Breast epithelium (tissue), 4 donors: ENCODE measurements around the gene DMD. TPM values are rescaled to one million over a fixed set of nuclear protein-coding genes. Genes with fewer than 3 reads are reported as not detected.

Experiments
- DNase-seq, 2 donors: peaks; one replicate each; pipeline ENCODE4 v3.0.0-alpha.2; 2019; ENCODE audit warnings: low spot score in 2 of 2
- H3K27ac ChIP-seq, 2 donors: fragments of 200-600 bp; sonication (generic) in 1 of 2; one replicate each; pipeline ENCODE4 v1.5.1; 2016 to 2019; ENCODE audit warnings: mild to moderate bottlenecking in 1 of 2
- H3K27me3 ChIP-seq, 2 donors: fragments of 200-600 bp; sonication (generic) in 1 of 2; one replicate each; pipeline versions ENCODE4 v1.5.1 to v1.6.0; 2017 to 2019; ENCODE audit warnings: control low read depth in 1 of 2, mild to moderate bottlenecking in 1 of 2
- H3K36me3 ChIP-seq: fragments of 200-600 bp; one replicate; pipeline ENCODE4 v1.5.1; 2019
- H3K4me1 ChIP-seq, 2 donors: fragments of 200-600 bp; sonication (generic); one replicate each; pipeline ENCODE4 v1.5.1; 2016 to 2019; ENCODE audit warnings: control low read depth in 1 of 2
- H3K4me3 ChIP-seq, 3 donors: fragments of 200-600 bp; sonication (generic); 1 replicate in 2 of 3; 2 replicates in 1 of 3; pipeline ENCODE4 v1.5.1; 2016 to 2019; ENCODE audit warnings: mild to moderate bottlenecking in 3 of 3, moderate library complexity in 2 of 3
- H3K9me3 ChIP-seq, 2 donors: fragments of 200-600 bp; sonication (generic) in 1 of 2; one replicate each; pipeline ENCODE4 v1.5.1; 2016 to 2019; ENCODE audit warnings: control low read depth in 1 of 2
- POLR2A ChIP-seq: fragments of 450-650 bp; IDR thresholded peaks from one replicate; pipeline ENCODE4 v1.6.1; 2016; ENCODE audit warnings: antibody characterized with exemption, mild to moderate bottlenecking, moderate library complexity
- POLR2AphosphoS5 ChIP-seq, 3 donors: sonication (generic); formaldehyde crosslinking; IDR thresholded peaks; one replicate each; pipeline ENCODE4 v1.6.1; 2017; ENCODE audit warnings: antibody characterized with exemption in 3 of 3
- intact Hi-C: fragments of 100-400 bp; cut with DNase I; formaldehyde crosslinking; loops from one replicate; pipeline ENCODE4 v1.15.1; 2023; ENCODE audit warnings: low total_unique reads
- total RNA-seq, 3 donors: library from RNA; depleted of rRNA; stranded (reverse); fragments of >200 nt; gene quantifications; one replicate each; pipeline ENCODE4 v1.1.0, GENCODE V29; 2016
- TF ChIP-seq, protein P1 (sequence below), 3 donors: fragments of 450-650 bp; IDR thresholded peaks; one replicate each; pipeline ENCODE4 v1.5.1; 2016 to 2017; ENCODE audit warnings: antibody characterized with exemption in 3 of 3, mild to moderate bottlenecking in 3 of 3, moderate library complexity in 3 of 3

DMD gene
- total RNA-seq, 3 donors from 2014 or later = 57.0 to 135 (median 65.2) TPM

DNA sequence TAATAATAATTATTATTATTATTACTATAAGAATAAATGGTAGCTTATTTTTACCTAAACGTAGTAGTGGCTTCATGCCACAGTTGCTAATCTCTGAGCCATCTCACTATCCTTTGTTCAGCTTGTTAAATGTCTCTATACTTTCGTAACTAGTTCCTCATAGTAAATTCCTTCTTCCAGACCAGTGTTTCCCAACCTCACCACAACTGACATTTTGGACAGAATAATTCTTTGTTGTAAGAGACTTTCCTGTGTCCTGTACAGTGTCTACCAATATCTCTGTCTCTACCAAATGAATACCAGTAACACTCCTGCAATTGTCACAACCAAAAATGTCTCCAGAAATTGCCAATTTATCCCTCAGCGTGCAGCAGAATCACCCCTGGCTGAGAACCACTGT lies 1040.9 kb downstream of the DMD start:
- no peaks in the 10 kb centered on the region for H3K4me1 ChIP-seq
- H3K27me3 ChIP-seq = no peaks in the 10 kb centered on the region
- TF ChIP-seq, protein P1, sequence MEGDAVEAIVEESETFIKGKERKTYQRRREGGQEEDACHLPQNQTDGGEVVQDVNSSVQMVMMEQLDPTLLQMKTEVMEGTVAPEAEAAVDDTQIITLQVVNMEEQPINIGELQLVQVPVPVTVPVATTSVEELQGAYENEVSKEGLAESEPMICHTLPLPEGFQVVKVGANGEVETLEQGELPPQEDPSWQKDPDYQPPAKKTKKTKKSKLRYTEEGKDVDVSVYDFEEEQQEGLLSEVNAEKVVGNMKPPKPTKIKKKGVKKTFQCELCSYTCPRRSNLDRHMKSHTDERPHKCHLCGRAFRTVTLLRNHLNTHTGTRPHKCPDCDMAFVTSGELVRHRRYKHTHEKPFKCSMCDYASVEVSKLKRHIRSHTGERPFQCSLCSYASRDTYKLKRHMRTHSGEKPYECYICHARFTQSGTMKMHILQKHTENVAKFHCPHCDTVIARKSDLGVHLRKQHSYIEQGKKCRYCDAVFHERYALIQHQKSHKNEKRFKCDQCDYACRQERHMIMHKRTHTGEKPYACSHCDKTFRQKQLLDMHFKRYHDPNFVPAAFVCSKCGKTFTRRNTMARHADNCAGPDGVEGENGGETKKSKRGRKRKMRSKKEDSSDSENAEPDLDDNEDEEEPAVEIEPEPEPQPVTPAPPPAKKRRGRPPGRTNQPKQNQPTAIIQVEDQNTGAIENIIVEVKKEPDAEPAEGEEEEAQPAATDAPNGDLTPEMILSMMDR (IDR thresholded peaks at IDR 0.05) = no peak
- TF ChIP-seq POLR2AphosphoS5 (IDR thresholded peaks at IDR 0.05) = no peak
- no peak for TF ChIP-seq POLR2A
- peaks cover 0 to 4% of the 10 kb centered on the region in 2 donors for H3K9me3 ChIP-seq
- intact Hi-C loops = no loop called here
- no peak overlapping the region for H3K27ac ChIP-seq
- H3K4me3 ChIP-seq = no peak overlapping the region
- no peak for DNase-seq
- no peaks in the 10 kb centered on the region for H3K36me3 ChIP-seq

DNA sequence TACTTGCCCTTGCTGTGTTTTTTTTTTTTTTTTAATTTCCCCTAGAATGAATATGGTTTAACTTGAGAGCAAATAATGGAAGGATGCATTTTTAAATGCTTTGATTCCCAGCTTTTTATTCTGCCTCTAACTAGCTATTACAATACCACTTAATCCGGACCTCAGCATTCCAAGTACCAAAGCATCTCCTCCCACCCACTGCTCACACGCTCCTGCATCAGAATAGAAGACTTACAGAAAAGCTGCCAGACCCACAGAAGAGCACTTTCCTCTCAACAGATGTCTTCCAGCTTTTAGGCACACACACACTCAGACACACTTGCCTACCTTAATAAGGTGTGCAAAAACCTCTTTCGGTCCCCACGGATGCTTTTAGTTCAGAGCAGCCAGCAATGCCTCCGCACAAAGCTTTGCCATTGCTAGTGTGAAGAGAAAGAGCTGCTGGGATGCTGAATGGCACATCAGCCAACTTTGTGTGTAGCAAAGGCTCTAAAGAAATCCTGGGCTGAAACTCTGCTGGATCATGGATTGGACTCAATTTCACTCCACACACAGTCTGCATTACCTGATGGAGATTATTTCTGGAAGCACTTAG lies 1056.2 kb downstream of the DMD start:
- H3K4me1 ChIP-seq = no peaks in the 10 kb centered on the region
- intact Hi-C loops = no loop called here
- peaks cover 0 to 3% of the 10 kb centered on the region in 2 donors for H3K27me3 ChIP-seq
- TF ChIP-seq, protein P1 (IDR thresholded peaks at IDR 0.05) = no peak
- TF ChIP-seq POLR2AphosphoS5 (IDR thresholded peaks at IDR 0.05) = no peak
- no peak for TF ChIP-seq POLR2A
- no peaks in the 10 kb centered on the region for H3K9me3 ChIP-seq
- no peaks in the 10 kb centered on the region for H3K36me3 ChIP-seq
- H3K4me3 ChIP-seq = no peak overlapping the region
- no peak overlapping the region for H3K27ac ChIP-seq
- DNase-seq = no peak

DNA sequence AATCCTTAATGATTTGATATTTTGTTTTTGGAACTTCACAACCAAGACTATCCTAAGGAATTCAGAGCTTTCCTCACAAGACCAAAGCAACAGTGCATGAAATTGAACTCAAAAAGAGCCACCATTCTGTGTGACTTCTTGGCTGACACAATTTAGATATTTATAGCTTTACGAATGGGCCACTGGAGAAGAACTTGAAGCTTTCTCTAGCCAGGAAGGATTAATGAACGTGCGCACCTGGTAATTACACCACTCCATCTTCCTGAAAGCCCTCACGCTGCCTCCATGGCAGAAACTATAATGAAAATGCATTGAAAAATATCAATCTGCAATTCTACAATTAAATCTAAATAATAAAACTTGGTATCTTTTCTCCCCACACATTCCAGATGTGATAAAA lies 1057.8 kb downstream of the DMD start:
- DNase-seq = no peak
- peaks cover 0 to 3% of the 10 kb centered on the region in 2 donors for H3K27me3 ChIP-seq
- no peaks in the 10 kb centered on the region for H3K4me1 ChIP-seq
- no peaks in the 10 kb centered on the region for H3K36me3 ChIP-seq
- H3K4me3 ChIP-seq = no peak overlapping the region
- intact Hi-C loops = no loop called here
- H3K27ac ChIP-seq = no peak overlapping the region
- TF ChIP-seq, protein P1 (IDR thresholded peaks at IDR 0.05) = no peak
- no peak for TF ChIP-seq POLR2A
- TF ChIP-seq POLR2AphosphoS5 (IDR thresholded peaks at IDR 0.05) = no peak
- no peaks in the 10 kb centered on the region for H3K9me3 ChIP-seq

DNA sequence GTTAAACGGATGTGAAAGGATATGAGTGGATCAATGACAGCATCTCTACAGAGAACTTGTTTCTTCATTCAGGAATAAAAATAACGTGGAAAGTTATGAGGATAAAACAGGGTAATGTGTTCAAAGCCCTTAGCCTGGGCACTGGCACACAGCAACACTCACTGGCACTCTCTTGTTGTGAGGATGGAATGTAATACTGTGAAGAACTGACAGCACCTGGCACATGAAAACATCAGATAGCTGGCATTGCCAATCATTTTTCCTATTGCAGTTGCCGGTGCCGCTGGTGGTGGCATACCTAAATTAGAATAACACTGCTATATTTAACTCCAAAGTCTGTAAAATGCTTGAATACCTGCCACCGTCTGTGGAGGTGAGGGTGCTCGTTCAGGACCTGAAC lies 1061.2 kb downstream of the DMD start:
- no peaks in the 10 kb centered on the region for H3K4me1 ChIP-seq
- intact Hi-C loops = no loop called here
- no peak for DNase-seq
- no peak overlapping the region for H3K27ac ChIP-seq
- no peaks in the 10 kb centered on the region for H3K9me3 ChIP-seq
- peaks cover 0 to under 1% of the 10 kb centered on the region in 2 donors for H3K27me3 ChIP-seq
- H3K4me3 ChIP-seq = no peak overlapping the region
- TF ChIP-seq POLR2AphosphoS5 (IDR thresholded peaks at IDR 0.05) (no peak), POLR2A (no peak)
- TF ChIP-seq, protein P1 (IDR thresholded peaks at IDR 0.05) = no peak
- no peaks in the 10 kb centered on the region for H3K36me3 ChIP-seq

DNA sequence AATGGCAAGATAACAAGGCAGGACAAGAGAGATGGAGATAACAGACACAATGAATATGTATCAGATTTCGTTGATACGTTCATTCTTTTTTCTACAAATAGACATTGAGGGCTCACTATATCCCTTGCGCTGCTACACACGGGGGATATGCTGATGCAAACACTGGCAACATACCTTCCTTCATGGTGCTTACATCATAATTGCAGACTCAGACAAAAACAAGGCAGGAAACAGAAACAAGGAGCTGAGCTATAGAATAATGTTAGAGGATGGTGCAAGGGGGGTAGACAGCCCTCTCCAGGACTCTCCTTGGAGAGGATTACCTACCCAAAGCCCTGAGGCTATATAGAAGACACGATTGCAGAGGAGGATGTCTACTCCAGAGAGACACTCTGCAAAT lies 1069.5 kb downstream of the DMD start:
- no peak overlapping the region for H3K27ac ChIP-seq
- no peaks in the 10 kb centered on the region for H3K4me1 ChIP-seq
- DNase-seq = no peak
- no peaks in the 10 kb centered on the region for H3K9me3 ChIP-seq
- no peaks in the 10 kb centered on the region for H3K27me3 ChIP-seq
- H3K4me3 ChIP-seq = no peak overlapping the region
- TF ChIP-seq, protein P1 (IDR thresholded peaks at IDR 0.05) = no peak
- TF ChIP-seq POLR2A (no peak), POLR2AphosphoS5 (IDR thresholded peaks at IDR 0.05) (no peak)
- no peaks in the 10 kb centered on the region for H3K36me3 ChIP-seq
- intact Hi-C loops = no loop called here
